KBM-7 (cell line): ENCODE results near the gene PRF1.

ENCODE experiments used
- DNase-seq: peaks from one replicate; pipeline ENCODE4 v3.0.0-alpha.2; 2015
- in situ Hi-C: fragments of 300-500 bp; cut with MboI; formaldehyde crosslinking; loops from 2 replicates; pipeline ENCODE4 v1.14.3; 2020; ENCODE audit warnings: low sequenced_read_pairs, low pct_unique_long_range_greater_than_20kb, mixed read lengths

The PRF1 gene

DNA sequence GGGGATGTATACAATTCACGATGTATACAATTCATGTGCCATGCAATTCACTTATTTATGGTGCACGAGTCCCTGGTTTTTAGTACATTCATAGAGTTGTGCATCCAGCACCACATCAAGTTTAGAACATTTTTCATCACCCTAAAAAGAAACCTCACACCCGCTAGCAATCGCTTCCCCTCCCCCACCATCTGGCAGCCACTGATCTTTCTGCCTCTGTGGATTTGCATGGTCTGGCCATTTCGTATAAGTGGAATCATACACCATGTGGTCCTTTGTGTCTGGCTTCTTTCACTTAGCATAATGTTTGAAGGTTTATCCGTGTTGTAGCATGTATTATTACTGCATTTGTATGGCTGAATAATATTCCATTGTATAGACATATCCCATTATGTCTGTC lies 52.1 kb downstream of the PRF1 start:
- no peak for DNase-seq
- in situ Hi-C loops: loop anchor here (10.0 kb wide), 1 partner anchor 214 kb away; no protein-coding TSS in a partner anchor

DNA sequence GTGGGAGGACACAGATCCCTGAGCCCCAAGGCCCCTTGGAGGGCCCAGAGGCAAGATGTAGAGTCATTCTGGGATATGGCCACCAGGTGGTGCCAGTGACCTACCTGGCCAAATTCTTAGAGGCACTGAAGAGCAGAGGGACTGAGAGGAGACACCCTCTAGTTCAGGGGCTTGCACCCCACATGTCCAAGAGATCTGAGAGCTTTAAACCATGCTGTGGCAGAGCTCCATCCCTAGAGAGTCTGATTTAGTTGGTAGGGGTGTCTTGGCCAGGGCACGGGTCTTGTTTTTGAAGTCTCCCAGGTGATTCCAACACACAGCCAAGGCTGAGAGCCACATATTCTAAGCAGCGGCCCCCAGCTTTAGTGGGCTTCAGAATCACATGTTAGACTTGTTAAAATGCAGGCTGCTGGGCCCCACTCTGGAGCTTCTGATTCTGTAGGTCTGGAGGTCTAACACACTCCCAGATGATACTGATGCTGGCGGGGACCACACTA lies 52.5 kb downstream of the PRF1 start:
- in situ Hi-C loops: loop anchor here (10.0 kb wide), 1 partner anchor 215 kb away; no protein-coding TSS in a partner anchor
- DNase-seq: peak; percentile 83

DNA sequence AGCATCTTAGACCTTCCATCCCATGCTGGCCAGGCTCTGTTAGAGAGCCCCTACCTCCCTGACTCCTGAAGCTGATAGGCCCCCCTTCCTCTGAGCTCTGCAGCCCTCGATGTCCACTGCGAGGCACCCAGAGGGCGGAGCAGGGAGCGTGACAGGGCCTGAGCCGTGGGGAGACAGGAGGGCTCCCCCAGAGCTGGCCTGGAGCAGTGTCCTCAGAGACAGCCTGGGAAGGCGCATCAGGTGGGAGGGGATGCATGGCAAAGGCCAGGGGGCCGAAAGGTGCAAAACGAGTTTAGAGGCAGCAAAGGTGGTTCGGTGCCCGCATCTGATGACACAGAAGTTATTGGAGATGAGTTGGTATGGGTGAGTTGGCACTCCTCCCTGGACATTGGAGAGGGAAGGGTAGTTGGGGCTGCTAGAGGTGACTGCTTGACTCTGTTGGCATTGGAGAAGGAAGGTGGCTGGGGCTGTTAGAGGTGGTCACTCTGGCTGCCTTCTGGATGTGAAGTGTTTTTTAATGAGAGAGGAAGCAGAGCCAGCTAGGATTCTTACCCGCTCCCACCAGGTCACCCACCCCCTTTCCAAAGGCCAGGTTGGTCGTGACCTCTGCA lies 53.1 kb downstream of the PRF1 start:
- in situ Hi-C loops: no loop called here

More for the DNA sequence above, 53.1 kb downstream of the PRF1 start:
- DNase-seq: no peak
